ENCODE data around the gene PRKD1.

PRKD1 gene

DNA sequence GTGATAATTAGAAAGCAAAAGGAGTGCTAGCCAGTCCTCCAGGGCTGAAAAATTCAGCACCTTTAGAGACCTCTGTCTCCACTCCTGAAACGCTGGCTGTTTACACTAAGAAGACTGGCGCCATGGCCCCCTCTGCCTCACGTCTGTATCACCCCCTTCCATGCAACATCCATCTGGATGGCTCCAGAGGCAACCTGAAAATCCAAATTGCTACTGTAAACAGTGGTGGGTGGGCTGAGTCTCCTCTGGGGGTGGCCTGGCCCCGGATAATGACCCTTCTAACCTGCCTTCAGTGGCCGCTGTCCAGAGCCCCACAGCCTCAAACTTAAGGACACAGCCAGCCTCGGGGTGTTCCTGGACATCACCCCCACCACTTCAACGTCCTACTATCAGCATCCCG lies 1.4 kb downstream of the PRKD1 start:
- Histone ChIP-seq H3K36me3 (ENCODE audit: insufficient read depth, low read length) (no peaks in the 10 kb centered on the region), H3K9ac (ENCODE audit: low read depth, low read length) (no peak overlapping the region), H3K79me2 (ENCODE audit: insufficient read depth, low read length) (no peaks in the 10 kb centered on the region), H3K27me3 (ENCODE audit: insufficient read depth, low read length, poor library complexity) (no peaks in the 10 kb centered on the region), H3K9me3 (ENCODE audit: insufficient read depth, low read length, severe bottlenecking) (no peaks in the 10 kb centered on the region), H3K4me3 (ENCODE audit: low read depth in 1 of 2, low read length in 2 of 2) (no peak overlapping the region), H3K4me1 (ENCODE audit: insufficient read depth, low read length) (no peaks in the 10 kb centered on the region), H2AFZ (ENCODE audit: low read depth, low read length) (no peak overlapping the region), H3K27ac (ENCODE audit: low read length) (no peak overlapping the region), H3K4me2 (ENCODE audit: insufficient read depth, low read length) (no peak overlapping the region), H4K20me1 (ENCODE audit: insufficient read depth, low read length) (no peaks in the 10 kb centered on the region)
- ATAC-seq (ENCODE audit: insufficient read depth, low read depth) = no peak
- DNase-seq = no peak
- TF ChIP-seq, protein P1, sequence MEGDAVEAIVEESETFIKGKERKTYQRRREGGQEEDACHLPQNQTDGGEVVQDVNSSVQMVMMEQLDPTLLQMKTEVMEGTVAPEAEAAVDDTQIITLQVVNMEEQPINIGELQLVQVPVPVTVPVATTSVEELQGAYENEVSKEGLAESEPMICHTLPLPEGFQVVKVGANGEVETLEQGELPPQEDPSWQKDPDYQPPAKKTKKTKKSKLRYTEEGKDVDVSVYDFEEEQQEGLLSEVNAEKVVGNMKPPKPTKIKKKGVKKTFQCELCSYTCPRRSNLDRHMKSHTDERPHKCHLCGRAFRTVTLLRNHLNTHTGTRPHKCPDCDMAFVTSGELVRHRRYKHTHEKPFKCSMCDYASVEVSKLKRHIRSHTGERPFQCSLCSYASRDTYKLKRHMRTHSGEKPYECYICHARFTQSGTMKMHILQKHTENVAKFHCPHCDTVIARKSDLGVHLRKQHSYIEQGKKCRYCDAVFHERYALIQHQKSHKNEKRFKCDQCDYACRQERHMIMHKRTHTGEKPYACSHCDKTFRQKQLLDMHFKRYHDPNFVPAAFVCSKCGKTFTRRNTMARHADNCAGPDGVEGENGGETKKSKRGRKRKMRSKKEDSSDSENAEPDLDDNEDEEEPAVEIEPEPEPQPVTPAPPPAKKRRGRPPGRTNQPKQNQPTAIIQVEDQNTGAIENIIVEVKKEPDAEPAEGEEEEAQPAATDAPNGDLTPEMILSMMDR (IDR thresholded peaks at IDR 0.05; ENCODE audit: borderline replicate concordance, extremely low read depth, low read length, poor library complexity, severe bottlenecking) = no peak
- TF ChIP-seq EZH2 (IDR thresholded peaks at IDR 0.05; ENCODE audit: borderline replicate concordance, low read depth, low read length, severe bottlenecking) = no peak

DNA sequence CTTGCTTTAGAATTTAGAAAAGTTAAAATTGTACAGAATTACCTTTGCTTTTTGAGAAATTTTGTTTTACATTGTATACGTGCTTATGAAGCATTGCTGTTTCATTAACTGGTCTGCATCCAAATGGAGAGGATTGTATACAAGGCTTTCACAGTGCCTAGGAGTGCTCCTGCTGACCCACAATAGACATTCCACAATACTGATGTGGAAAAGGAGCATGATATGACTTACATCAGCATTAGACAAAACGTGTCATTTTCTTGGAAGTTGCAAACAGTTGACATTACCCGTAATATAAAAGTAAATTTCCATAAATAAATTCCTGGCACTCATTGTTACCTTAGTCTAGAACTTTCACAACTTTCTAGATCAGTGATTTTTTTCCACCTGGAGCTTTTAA lies 1.9 kb downstream of the PRKD1 start:
- H4K20me1 ChIP-seq (ENCODE audit: insufficient read depth, low read length) = no peaks in the 10 kb centered on the region
- no peak overlapping the region for H2AFZ ChIP-seq (ENCODE audit: low read depth, low read length)
- no peak overlapping the region for H3K27ac ChIP-seq (ENCODE audit: low read length)
- no peaks in the 10 kb centered on the region for H3K79me2 ChIP-seq (ENCODE audit: insufficient read depth, low read length)
- H3K4me2 ChIP-seq (ENCODE audit: insufficient read depth, low read length) = no peak overlapping the region
- no peak for DNase-seq
- no peaks in the 10 kb centered on the region for H3K36me3 ChIP-seq (ENCODE audit: insufficient read depth, low read length)
- ATAC-seq (ENCODE audit: insufficient read depth, low read depth) = no peak
- H3K9me3 ChIP-seq (ENCODE audit: insufficient read depth, low read length, severe bottlenecking) = no peaks in the 10 kb centered on the region
- TF ChIP-seq, protein P1 (IDR thresholded peaks at IDR 0.05; ENCODE audit: borderline replicate concordance, extremely low read depth, low read length, poor library complexity, severe bottlenecking) = no peak
- TF ChIP-seq EZH2 (IDR thresholded peaks at IDR 0.05; ENCODE audit: borderline replicate concordance, low read depth, low read length, severe bottlenecking) = no peak
- H3K9ac ChIP-seq (ENCODE audit: low read depth, low read length) = no peak overlapping the region
- H3K4me3 ChIP-seq (ENCODE audit: low read depth in 1 of 2, low read length in 2 of 2) = no peak overlapping the region
- no peaks in the 10 kb centered on the region for H3K27me3 ChIP-seq (ENCODE audit: insufficient read depth, low read length, poor library complexity)
- H3K4me1 ChIP-seq (ENCODE audit: insufficient read depth, low read length) = no peaks in the 10 kb centered on the region

DNA sequence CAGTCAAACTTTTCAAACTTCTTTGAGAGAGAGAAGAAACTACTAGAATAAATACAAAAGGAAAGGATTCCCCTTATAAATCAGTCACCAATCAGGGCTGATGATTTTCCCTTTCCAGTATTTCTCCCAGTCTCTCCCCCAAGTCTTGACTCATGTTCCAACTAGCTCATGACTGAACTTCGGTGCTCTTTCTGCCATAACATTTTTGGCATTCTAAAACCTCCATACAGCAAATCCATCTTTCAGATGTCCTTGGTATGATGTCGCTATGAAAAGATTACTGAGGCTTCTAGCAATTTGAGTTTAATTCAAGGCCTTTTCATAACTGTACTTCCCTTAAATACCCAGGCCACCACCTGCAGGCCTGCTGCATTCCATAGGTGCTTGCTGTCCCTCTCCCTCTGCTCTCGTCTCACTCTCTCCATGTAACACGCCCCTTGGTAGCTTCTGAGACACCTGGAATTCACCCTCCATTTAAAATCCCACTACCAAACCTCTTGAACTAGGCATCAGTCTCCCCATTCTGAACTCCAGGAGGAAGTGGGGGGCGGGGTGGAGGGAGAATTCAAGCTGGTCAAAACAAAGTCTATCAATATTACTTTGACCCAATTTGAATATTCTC lies 2.4 kb downstream of the PRKD1 start:
- H3K36me3 ChIP-seq (ENCODE audit: insufficient read depth, low read length) = no peaks in the 10 kb centered on the region
- DNase-seq (no peak), ATAC-seq (ENCODE audit: insufficient read depth, low read depth) (no peak)
- H3K9ac ChIP-seq (ENCODE audit: low read depth, low read length) = no peak overlapping the region
- H3K27me3 ChIP-seq (ENCODE audit: insufficient read depth, low read length, poor library complexity) = no peaks in the 10 kb centered on the region
- no peak overlapping the region for H3K4me2 ChIP-seq (ENCODE audit: insufficient read depth, low read length)
- H3K4me3 ChIP-seq (ENCODE audit: low read depth in 1 of 2, low read length in 2 of 2) = no peak overlapping the region
- H3K9me3 ChIP-seq (ENCODE audit: insufficient read depth, low read length, severe bottlenecking) = no peaks in the 10 kb centered on the region
- no peak overlapping the region for H2AFZ ChIP-seq (ENCODE audit: low read depth, low read length)
- no peak overlapping the region for H3K27ac ChIP-seq (ENCODE audit: low read length)
- TF ChIP-seq, protein P1 (IDR thresholded peaks at IDR 0.05; ENCODE audit: borderline replicate concordance, extremely low read depth, low read length, poor library complexity, severe bottlenecking) = no peak
- no peak for TF ChIP-seq EZH2 (IDR thresholded peaks at IDR 0.05; ENCODE audit: borderline replicate concordance, low read depth, low read length, severe bottlenecking)
- H3K79me2 ChIP-seq (ENCODE audit: insufficient read depth, low read length) = no peaks in the 10 kb centered on the region
- no peaks in the 10 kb centered on the region for H4K20me1 ChIP-seq (ENCODE audit: insufficient read depth, low read length)
- H3K4me1 ChIP-seq (ENCODE audit: insufficient read depth, low read length) = no peaks in the 10 kb centered on the region

All from DND-41 (cell line).